Panc1 (cell line): Measurements from ENCODE around the gene NXPH3.

Source experiments
- POLR2AphosphoS5 ChIP-seq: IDR thresholded peaks from 2 replicates; pipeline ENCODE4 v1.6.1; 2012; ENCODE audit warnings: mild to moderate bottlenecking, low read depth, low read length, moderate library complexity
- SIN3A ChIP-seq: IDR thresholded peaks from 2 replicates; pipeline ENCODE4 v1.6.1; 2012; ENCODE audit warnings: low read depth, mild to moderate bottlenecking, low read length, moderate library complexity, borderline replicate concordance; ENCODE audit not compliant: insufficient read depth
- TCF7L2 ChIP-seq: IDR thresholded peaks from 2 replicates; pipeline ENCODE4 v1.6.1; 2011; ENCODE audit warnings: mild to moderate bottlenecking, low read depth, low read length, inconsistent platforms
- TF ChIP-seq, protein P1 (sequence below): fragments of 450-650 bp; IDR thresholded peaks from 2 replicates; pipeline ENCODE4 v1.5.1; 2017; ENCODE audit warnings: mild to moderate bottlenecking
- TF ChIP-seq, protein P2 (sequence below), 2 experiments: IDR thresholded peaks; 2 replicates each; pipeline ENCODE4 v1.6.1; 2011 to 2012; ENCODE audit warnings: low read depth in 2 of 2, control low read depth in 1 of 2, low read length in 1 of 2, mild to moderate bottlenecking in 1 of 2, moderate library complexity in 1 of 2; ENCODE audit not compliant: insufficient read depth in 1 of 2

DNA sequence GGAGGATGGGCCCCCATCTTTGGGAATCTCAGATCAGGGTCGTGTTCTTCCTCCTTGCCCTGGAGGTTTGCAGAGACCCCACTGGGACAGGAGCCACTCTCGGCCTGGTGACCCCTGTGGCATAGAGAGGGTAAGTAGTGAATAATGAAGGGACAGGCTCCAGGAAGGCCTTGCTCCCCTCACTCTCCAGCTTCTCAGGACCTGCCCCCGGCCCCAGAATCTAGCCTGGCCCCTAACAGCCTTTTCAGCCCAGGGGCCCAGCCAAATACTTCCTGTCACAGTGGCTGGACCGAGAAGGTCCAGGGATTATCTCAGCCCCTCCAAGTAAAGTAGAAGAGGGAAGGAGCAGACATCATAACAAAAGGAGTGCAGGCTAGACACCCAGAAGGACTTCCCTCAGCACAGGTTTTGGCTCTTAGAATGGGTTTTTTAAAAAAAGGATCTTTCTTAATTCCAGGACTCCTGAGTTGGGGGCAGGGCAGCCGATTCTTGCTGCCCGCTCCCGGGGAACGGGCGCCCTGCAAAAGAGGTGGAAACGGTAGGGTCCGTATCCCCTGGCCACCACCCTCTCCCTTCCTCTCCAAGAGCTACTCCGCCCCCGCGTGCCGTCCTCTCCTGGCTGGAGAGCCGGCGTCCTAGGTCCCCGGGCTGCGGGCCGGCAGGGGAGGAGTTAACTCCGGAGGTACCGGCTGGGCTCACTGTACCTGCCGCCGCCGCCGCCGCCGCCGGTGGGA lies 559 bp upstream of the NXPH3 start:
- TF ChIP-seq, protein P1, sequence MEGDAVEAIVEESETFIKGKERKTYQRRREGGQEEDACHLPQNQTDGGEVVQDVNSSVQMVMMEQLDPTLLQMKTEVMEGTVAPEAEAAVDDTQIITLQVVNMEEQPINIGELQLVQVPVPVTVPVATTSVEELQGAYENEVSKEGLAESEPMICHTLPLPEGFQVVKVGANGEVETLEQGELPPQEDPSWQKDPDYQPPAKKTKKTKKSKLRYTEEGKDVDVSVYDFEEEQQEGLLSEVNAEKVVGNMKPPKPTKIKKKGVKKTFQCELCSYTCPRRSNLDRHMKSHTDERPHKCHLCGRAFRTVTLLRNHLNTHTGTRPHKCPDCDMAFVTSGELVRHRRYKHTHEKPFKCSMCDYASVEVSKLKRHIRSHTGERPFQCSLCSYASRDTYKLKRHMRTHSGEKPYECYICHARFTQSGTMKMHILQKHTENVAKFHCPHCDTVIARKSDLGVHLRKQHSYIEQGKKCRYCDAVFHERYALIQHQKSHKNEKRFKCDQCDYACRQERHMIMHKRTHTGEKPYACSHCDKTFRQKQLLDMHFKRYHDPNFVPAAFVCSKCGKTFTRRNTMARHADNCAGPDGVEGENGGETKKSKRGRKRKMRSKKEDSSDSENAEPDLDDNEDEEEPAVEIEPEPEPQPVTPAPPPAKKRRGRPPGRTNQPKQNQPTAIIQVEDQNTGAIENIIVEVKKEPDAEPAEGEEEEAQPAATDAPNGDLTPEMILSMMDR = no peak
- TF ChIP-seq SIN3A = no peak
- no peak for TF ChIP-seq TCF7L2
- TF ChIP-seq, protein P2, sequence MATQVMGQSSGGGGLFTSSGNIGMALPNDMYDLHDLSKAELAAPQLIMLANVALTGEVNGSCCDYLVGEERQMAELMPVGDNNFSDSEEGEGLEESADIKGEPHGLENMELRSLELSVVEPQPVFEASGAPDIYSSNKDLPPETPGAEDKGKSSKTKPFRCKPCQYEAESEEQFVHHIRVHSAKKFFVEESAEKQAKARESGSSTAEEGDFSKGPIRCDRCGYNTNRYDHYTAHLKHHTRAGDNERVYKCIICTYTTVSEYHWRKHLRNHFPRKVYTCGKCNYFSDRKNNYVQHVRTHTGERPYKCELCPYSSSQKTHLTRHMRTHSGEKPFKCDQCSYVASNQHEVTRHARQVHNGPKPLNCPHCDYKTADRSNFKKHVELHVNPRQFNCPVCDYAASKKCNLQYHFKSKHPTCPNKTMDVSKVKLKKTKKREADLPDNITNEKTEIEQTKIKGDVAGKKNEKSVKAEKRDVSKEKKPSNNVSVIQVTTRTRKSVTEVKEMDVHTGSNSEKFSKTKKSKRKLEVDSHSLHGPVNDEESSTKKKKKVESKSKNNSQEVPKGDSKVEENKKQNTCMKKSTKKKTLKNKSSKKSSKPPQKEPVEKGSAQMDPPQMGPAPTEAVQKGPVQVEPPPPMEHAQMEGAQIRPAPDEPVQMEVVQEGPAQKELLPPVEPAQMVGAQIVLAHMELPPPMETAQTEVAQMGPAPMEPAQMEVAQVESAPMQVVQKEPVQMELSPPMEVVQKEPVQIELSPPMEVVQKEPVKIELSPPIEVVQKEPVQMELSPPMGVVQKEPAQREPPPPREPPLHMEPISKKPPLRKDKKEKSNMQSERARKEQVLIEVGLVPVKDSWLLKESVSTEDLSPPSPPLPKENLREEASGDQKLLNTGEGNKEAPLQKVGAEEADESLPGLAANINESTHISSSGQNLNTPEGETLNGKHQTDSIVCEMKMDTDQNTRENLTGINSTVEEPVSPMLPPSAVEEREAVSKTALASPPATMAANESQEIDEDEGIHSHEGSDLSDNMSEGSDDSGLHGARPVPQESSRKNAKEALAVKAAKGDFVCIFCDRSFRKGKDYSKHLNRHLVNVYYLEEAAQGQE (IDR thresholded peaks at IDR 0.05; ENCODE audit: insufficient read depth in 1 of 2, low read depth in 2 of 2, low read length in 1 of 2) = no peak
- no peak for TF ChIP-seq POLR2AphosphoS5
